ENCODE results near the gene CCDC18. TPM values are rescaled to one million over a fixed set of nuclear protein-coding genes. Genes with fewer than 3 reads are reported as not detected.

CCDC18 gene
- total RNA-seq, 1 donor from 2014 or later = 3.4 TPM

- FAIRE-seq (no peak), DNase-seq (ENCODE audit: low read depth) (peak; percentile 93)
- peaks cover 1% of the 10 kb centered on the region for H3K36me3 ChIP-seq (ENCODE audit: control insufficient read depth, insufficient read depth, low read length)
- H3K4me3 ChIP-seq (ENCODE audit: low read depth, low read length) = peak within 1 kb of the TSS; percentile 54
- TF ChIP-seq CTCF (IDR thresholded peaks at IDR 0.05; ENCODE audit: insufficient read depth, low read length, severe bottlenecking) = no peak
- H3K27me3 ChIP-seq (ENCODE audit: control insufficient read depth, insufficient read depth, low read length) = no peaks in the 10 kb centered on the region
Measured at GRCh38 chr1:93179886-93180722, 420 bp upstream of the CCDC18 start, which contains the start of gene TMED5. TSS of gene TMED5 (minus strand) at chr1:93180413. CDS start at chr1:93180242, 171 bp downstream.

DNA sequence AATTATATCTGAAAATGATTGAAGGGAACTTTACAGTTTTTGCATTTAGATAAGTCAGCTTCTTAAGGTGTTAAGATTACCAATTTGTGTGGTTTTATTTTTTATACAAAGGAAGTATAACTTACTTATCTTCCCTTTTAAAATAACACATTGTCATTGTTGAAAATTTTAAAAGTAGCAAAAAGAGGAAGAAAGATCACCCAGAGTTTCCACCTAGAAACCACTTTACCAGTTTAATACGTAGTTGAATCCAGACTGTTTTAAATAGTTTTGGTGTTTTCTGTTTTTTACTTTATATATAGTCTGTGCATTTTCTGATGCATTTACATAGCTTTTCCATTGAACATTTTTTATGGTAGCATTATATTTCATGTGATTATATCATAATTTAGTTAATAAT lies 6.1 kb downstream of the CCDC18 start:
- FAIRE-seq (no peak), DNase-seq (ENCODE audit: low read depth) (no peak)
- no peak for TF ChIP-seq CTCF (IDR thresholded peaks at IDR 0.05; ENCODE audit: insufficient read depth, low read length, severe bottlenecking)
- Histone ChIP-seq H3K27me3 (ENCODE audit: control insufficient read depth, insufficient read depth, low read length) (no peaks in the 10 kb centered on the region), H3K36me3 (ENCODE audit: control insufficient read depth, insufficient read depth, low read length) (no peaks in the 10 kb centered on the region), H3K4me3 (ENCODE audit: low read depth, low read length) (no peak overlapping the region)

DNA sequence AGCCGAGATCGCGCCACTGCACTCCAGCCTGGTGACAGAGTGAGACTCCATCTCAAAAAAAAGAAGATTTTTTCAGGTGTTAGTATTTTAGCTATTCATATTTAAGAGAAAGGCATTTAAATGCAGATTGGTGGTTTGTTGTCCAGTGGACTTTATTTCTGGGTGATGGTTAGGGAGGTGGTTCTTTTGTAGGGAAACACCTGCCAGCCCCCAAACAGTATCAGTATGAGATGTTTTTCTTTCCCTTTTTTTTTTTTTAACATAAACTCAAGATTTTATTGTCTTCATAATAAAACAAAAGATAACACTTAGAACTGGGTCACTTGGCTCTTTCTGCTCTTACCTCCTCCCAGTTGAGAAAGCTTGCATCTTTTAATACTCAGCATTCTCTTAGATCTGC lies 9.9 kb downstream of the CCDC18 start:
- DNase-seq (ENCODE audit: low read depth) = no peak
- TF ChIP-seq CTCF (IDR thresholded peaks at IDR 0.05; ENCODE audit: insufficient read depth, low read length, severe bottlenecking) = no peak
- FAIRE-seq = no peak
- Histone ChIP-seq H3K4me3 (ENCODE audit: low read depth, low read length) (no peak overlapping the region), H3K36me3 (ENCODE audit: control insufficient read depth, insufficient read depth, low read length) (no peaks in the 10 kb centered on the region), H3K27me3 (ENCODE audit: control insufficient read depth, insufficient read depth, low read length) (no peaks in the 10 kb centered on the region)

- FAIRE-seq = no peak
- no peak for DNase-seq (ENCODE audit: low read depth)
- no peak for TF ChIP-seq CTCF (IDR thresholded peaks at IDR 0.05; ENCODE audit: insufficient read depth, low read length, severe bottlenecking)
- H3K36me3 ChIP-seq (ENCODE audit: control insufficient read depth, insufficient read depth, low read length) = no peaks in the 10 kb centered on the region
- no peaks in the 10 kb centered on the region for H3K27me3 ChIP-seq (ENCODE audit: control insufficient read depth, insufficient read depth, low read length)
- no peak overlapping the region for H3K4me3 ChIP-seq (ENCODE audit: low read depth, low read length)
Measured at GRCh38 chr1:93194231-93194990, 13.9 kb downstream of the CCDC18 start.

DNA sequence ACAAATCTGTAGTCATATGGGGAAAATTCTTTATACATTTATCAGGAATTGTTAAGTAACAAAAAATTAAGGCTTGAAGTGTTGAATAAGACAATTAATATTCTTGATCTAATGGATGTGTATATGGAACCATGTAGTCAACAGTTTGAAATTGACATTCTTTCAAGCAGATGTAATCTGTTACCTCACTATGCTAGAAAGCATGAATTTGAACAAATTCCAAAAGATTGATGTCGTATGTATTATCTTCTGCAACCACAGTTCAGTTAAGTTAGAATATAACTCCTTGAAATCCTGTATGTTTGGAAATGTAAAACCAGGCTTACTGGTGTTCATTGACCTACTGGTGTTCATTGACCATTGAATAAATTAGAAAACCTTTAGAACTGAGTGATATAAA lies 16.1 kb downstream of the CCDC18 start:
- peak; percentile 15 for DNase-seq (ENCODE audit: low read depth)
- Histone ChIP-seq H3K36me3 (ENCODE audit: control insufficient read depth, insufficient read depth, low read length) (peaks cover 2% of the 10 kb centered on the region), H3K27me3 (ENCODE audit: control insufficient read depth, insufficient read depth, low read length) (no peaks in the 10 kb centered on the region), H3K4me3 (ENCODE audit: low read depth, low read length) (no peak overlapping the region)
- TF ChIP-seq CTCF (IDR thresholded peaks at IDR 0.05; ENCODE audit: insufficient read depth, low read length, severe bottlenecking) = no peak
- FAIRE-seq = no peak
